ENCODE results near the gene CDH6. TPM values are rescaled to one million over a fixed set of nuclear protein-coding genes. Genes with fewer than 3 reads are reported as not detected.

The CDH6 gene
- total RNA-seq, 2 experiments from 2014 or later, result not detected

- ATAC-seq (ENCODE audit: low read depth) (no peak), DNase-seq (no peak)
- H3K27me3 Mint-ChIP-seq, result no peaks in the 10 kb centered on the region
- H3K27ac Mint-ChIP-seq, result no peak overlapping the region
- POLR2A ChIA-PET, result no interaction called here
- no peaks in the 10 kb centered on the region for H3K36me3 Mint-ChIP-seq
- no peaks in the 10 kb centered on the region for H3K4me1 Mint-ChIP-seq
- no peak overlapping the region for H3K4me3 Mint-ChIP-seq
- H3K9me3 Mint-ChIP-seq, result no peaks in the 10 kb centered on the region
Observed at GRCh38 chr5:31213705-31214121, 20.2 kb downstream of the CDH6 start.

GRCh38 chr5:31214229-31214628 lies 20.7 kb downstream of the CDH6 start:
- POLR2A ChIA-PET, result no interaction called here
- DNase-seq, result no peak
- H3K27me3 Mint-ChIP-seq, result no peaks in the 10 kb centered on the region
- no peaks in the 10 kb centered on the region for H3K4me1 Mint-ChIP-seq
- no peak for ATAC-seq (ENCODE audit: low read depth)
- no peak overlapping the region for H3K27ac Mint-ChIP-seq
- H3K4me3 Mint-ChIP-seq, result no peak overlapping the region
- H3K36me3 Mint-ChIP-seq, result no peaks in the 10 kb centered on the region
- H3K9me3 Mint-ChIP-seq, result no peaks in the 10 kb centered on the region

- Mint-ChIP-seq H3K4me1 (no peaks in the 10 kb centered on the region), H3K27me3 (no peaks in the 10 kb centered on the region)
- no peak for ATAC-seq (ENCODE audit: low read depth)
Observed at GRCh38 chr5:31215236-31215635, 21.8 kb downstream of the CDH6 start.

GRCh38 chr5:31217446-31217845 lies 24.0 kb downstream of the CDH6 start:
- ATAC-seq (ENCODE audit: low read depth), result no peak
- DNase-seq, result no peak
- Mint-ChIP-seq H3K36me3 (no peaks in the 10 kb centered on the region), H3K9me3 (no peaks in the 10 kb centered on the region), H3K27me3 (peaks cover 3% of the 10 kb centered on the region), H3K27ac (no peak overlapping the region), H3K4me1 (no peaks in the 10 kb centered on the region), H3K4me3 (no peak overlapping the region)
- POLR2A ChIA-PET, result no interaction called here

More at GRCh38 chr5:31215236-31215635, 21.8 kb downstream of the CDH6 start:
- Mint-ChIP-seq H3K9me3 (no peaks in the 10 kb centered on the region), H3K36me3 (no peaks in the 10 kb centered on the region), H3K4me3 (no peak overlapping the region), H3K27ac (no peak overlapping the region)
- POLR2A ChIA-PET, result no interaction called here
- no peak for DNase-seq

GRCh38 chr5:31218978-31219377 lies 25.5 kb downstream of the CDH6 start:
- Mint-ChIP-seq H3K9me3 (no peaks in the 10 kb centered on the region), H3K36me3 (no peaks in the 10 kb centered on the region), H3K27me3 (peaks cover 3% of the 10 kb centered on the region), H3K27ac (no peak overlapping the region), H3K4me3 (no peak overlapping the region), H3K4me1 (no peaks in the 10 kb centered on the region)
- POLR2A ChIA-PET, result no interaction called here
- DNase-seq (no peak), ATAC-seq (ENCODE audit: low read depth) (no peak)

- Mint-ChIP-seq H3K36me3 (no peaks in the 10 kb centered on the region), H3K9me3 (no peaks in the 10 kb centered on the region), H3K4me3 (no peak overlapping the region), H3K27me3 (peaks cover 3% of the 10 kb centered on the region), H3K27ac (no peak overlapping the region), H3K4me1 (no peaks in the 10 kb centered on the region)
- no peak for ATAC-seq (ENCODE audit: low read depth)
- POLR2A ChIA-PET, result no interaction called here
- DNase-seq, result no peak
Observed at GRCh38 chr5:31221001-31221400, 27.5 kb downstream of the CDH6 start.

GRCh38 chr5:31225118-31225517 lies 31.6 kb downstream of the CDH6 start:
- H3K9me3 Mint-ChIP-seq, result no peaks in the 10 kb centered on the region
- no peak overlapping the region for H3K4me3 Mint-ChIP-seq
- POLR2A ChIA-PET, result no interaction called here
- ATAC-seq (ENCODE audit: low read depth), result no peak
- no peaks in the 10 kb centered on the region for H3K4me1 Mint-ChIP-seq
- no peak for DNase-seq
- H3K27ac Mint-ChIP-seq, result no peak overlapping the region
- H3K36me3 Mint-ChIP-seq, result no peaks in the 10 kb centered on the region
- H3K27me3 Mint-ChIP-seq, result peaks cover 3% of the 10 kb centered on the region

GRCh38 chr5:31225613-31226012 lies 32.1 kb downstream of the CDH6 start:
- no peak overlapping the region for H3K4me3 Mint-ChIP-seq

GRCh38 chr5:31226651-31227050 lies 33.2 kb downstream of the CDH6 start:
- no peaks in the 10 kb centered on the region for H3K36me3 Mint-ChIP-seq
- H3K27ac Mint-ChIP-seq, result no peak overlapping the region
- ATAC-seq (ENCODE audit: low read depth) (no peak), DNase-seq (no peak)
- H3K27me3 Mint-ChIP-seq, result no peaks in the 10 kb centered on the region
- no peaks in the 10 kb centered on the region for H3K9me3 Mint-ChIP-seq
- H3K4me3 Mint-ChIP-seq, result no peak overlapping the region
- H3K4me1 Mint-ChIP-seq, result no peaks in the 10 kb centered on the region
- POLR2A ChIA-PET, result no interaction called here

More at GRCh38 chr5:31225613-31226012, 32.1 kb downstream of the CDH6 start:
- Mint-ChIP-seq H3K27me3 (peaks cover 3% of the 10 kb centered on the region), H3K27ac (no peak overlapping the region), H3K9me3 (no peaks in the 10 kb centered on the region), H3K36me3 (no peaks in the 10 kb centered on the region), H3K4me1 (no peaks in the 10 kb centered on the region)
- DNase-seq, result no peak
- ATAC-seq (ENCODE audit: low read depth), result no peak
- POLR2A ChIA-PET, result no interaction called here

GRCh38 chr5:31229266-31229665 lies 35.8 kb downstream of the CDH6 start:
- Mint-ChIP-seq H3K27ac (no peak overlapping the region), H3K4me1 (no peaks in the 10 kb centered on the region), H3K9me3 (no peaks in the 10 kb centered on the region), H3K27me3 (no peaks in the 10 kb centered on the region), H3K4me3 (no peak overlapping the region), H3K36me3 (no peaks in the 10 kb centered on the region)
- POLR2A ChIA-PET, result no interaction called here
- no peak for DNase-seq
- ATAC-seq (ENCODE audit: low read depth), result no peak

- Mint-ChIP-seq H3K9me3 (no peaks in the 10 kb centered on the region), H3K4me1 (no peaks in the 10 kb centered on the region), H3K36me3 (no peaks in the 10 kb centered on the region), H3K4me3 (no peak overlapping the region), H3K27ac (no peak overlapping the region), H3K27me3 (no peaks in the 10 kb centered on the region)
- ATAC-seq (ENCODE audit: low read depth) (no peak), DNase-seq (no peak)
- POLR2A ChIA-PET, result no interaction called here
Observed at GRCh38 chr5:31231177-31231838, 37.8 kb downstream of the CDH6 start.

GRCh38 chr5:31232273-31232888 lies 38.9 kb downstream of the CDH6 start:
- Mint-ChIP-seq H3K9me3 (no peaks in the 10 kb centered on the region), H3K27me3 (no peaks in the 10 kb centered on the region), H3K36me3 (no peaks in the 10 kb centered on the region), H3K27ac (no peak overlapping the region), H3K4me3 (no peak overlapping the region), H3K4me1 (no peaks in the 10 kb centered on the region)
- POLR2A ChIA-PET, result interaction anchor here (0.5 kb wide), 1 partner anchor 51 kb away, joined by 9 read pairs; no protein-coding TSS in a partner anchor
- DNase-seq, result no peak
- ATAC-seq (ENCODE audit: low read depth), result no peak

- no peaks in the 10 kb centered on the region for H3K4me1 Mint-ChIP-seq
- POLR2A ChIA-PET, result no interaction called here
Observed at GRCh38 chr5:31235381-31235780, 41.9 kb downstream of the CDH6 start.

GRCh38 chr5:31236339-31236738 lies 42.9 kb downstream of the CDH6 start:
- DNase-seq, result no peak
- Mint-ChIP-seq H3K9me3 (no peaks in the 10 kb centered on the region), H3K27ac (no peak overlapping the region), H3K4me3 (no peak overlapping the region), H3K36me3 (no peaks in the 10 kb centered on the region), H3K27me3 (no peaks in the 10 kb centered on the region), H3K4me1 (no peaks in the 10 kb centered on the region)
- POLR2A ChIA-PET, result no interaction called here
- no peak for ATAC-seq (ENCODE audit: low read depth)

More at GRCh38 chr5:31235381-31235780, 41.9 kb downstream of the CDH6 start:
- Mint-ChIP-seq H3K27ac (no peak overlapping the region), H3K9me3 (no peaks in the 10 kb centered on the region), H3K36me3 (no peaks in the 10 kb centered on the region), H3K4me3 (no peak overlapping the region), H3K27me3 (no peaks in the 10 kb centered on the region)
- no peak for ATAC-seq (ENCODE audit: low read depth)
- DNase-seq, result no peak
